Neuronal stem cell (in vitro differentiated cells): ENCODE data around the gene TMEM86B.

Experiments used
- DNase-seq: peaks from one replicate; pipeline ENCODE4 v3.0.0-alpha.2; 2013; ENCODE audit warnings: low spot score
- H2AFZ ChIP-seq: one replicate; pipeline ENCODE4 v1.6.1; 2013; ENCODE audit warnings: mild to moderate bottlenecking, low read length, inconsistent platforms
- H2AK5ac ChIP-seq: 2 replicates; pipeline ENCODE4 v1.6.1; 2013; ENCODE audit warnings: low read depth, mild to moderate bottlenecking, inconsistent platforms, low read length, moderate library complexity, mixed read lengths
- H2BK120ac ChIP-seq: 2 replicates; pipeline ENCODE4 v1.6.1; 2013; ENCODE audit warnings: low read depth, mild to moderate bottlenecking, inconsistent platforms, low read length, moderate library complexity, mixed read lengths
- H2BK12ac ChIP-seq: one replicate; pipeline ENCODE4 v1.6.1; 2013; ENCODE audit warnings: low read length, inconsistent platforms
- H2BK15ac ChIP-seq: 2 replicates; pipeline ENCODE4 v1.6.1; 2013; ENCODE audit warnings: mild to moderate bottlenecking, low read length, inconsistent platforms, mixed read lengths
- H2BK5ac ChIP-seq: one replicate; pipeline ENCODE4 v1.6.1; 2013; ENCODE audit warnings: inconsistent platforms, mild to moderate bottlenecking, low read length, moderate library complexity
- H3K14ac ChIP-seq: one replicate; pipeline ENCODE4 v1.6.1; 2013; ENCODE audit warnings: low read length, inconsistent platforms
- H3K18ac ChIP-seq: 2 replicates; pipeline ENCODE4 v1.6.1; 2013; ENCODE audit warnings: low read length, inconsistent platforms
- H3K23ac ChIP-seq: 2 replicates; pipeline ENCODE4 v1.6.1; 2013; ENCODE audit warnings: low read depth, mild to moderate bottlenecking, mixed read lengths, low read length, inconsistent platforms; ENCODE audit not compliant: poor library complexity
- H3K27ac ChIP-seq: replicated peaks from 3 replicates; pipeline ENCODE4 v1.5.1; 2013; ENCODE audit warnings: low read length, inconsistent platforms
- H3K27me3 ChIP-seq, 3 experiments: 2 replicates each; pipeline ENCODE4 v1.6.1; 2013; ENCODE audit warnings: low read length in 3 of 3, mild to moderate bottlenecking in 2 of 3, inconsistent platforms in 1 of 3, low read depth in 1 of 3, mixed read lengths in 1 of 3, moderate library complexity in 1 of 3; ENCODE audit not compliant: control insufficient read depth in 3 of 3, insufficient read depth in 3 of 3
- H3K36me3 ChIP-seq, 2 donors: replicated peaks in 1 of 2; 2 replicates each; pipeline ENCODE4 v1.6.1; 2013; ENCODE audit warnings: low read length in 2 of 2; ENCODE audit not compliant: control insufficient read depth in 2 of 2, insufficient read depth in 2 of 2
- H3K4ac ChIP-seq: 2 replicates; pipeline ENCODE4 v1.6.1; 2013; ENCODE audit warnings: inconsistent platforms, mild to moderate bottlenecking, low read length, moderate library complexity
- H3K4me1 ChIP-seq, 2 donors: 1 replicate in 1 of 2; 2 replicates in 1 of 2; pipeline ENCODE4 v1.6.1; 2013; ENCODE audit warnings: low read length in 2 of 2, low read depth in 1 of 2; ENCODE audit not compliant: control insufficient read depth in 2 of 2, insufficient read depth in 1 of 2
- H3K4me2 ChIP-seq: one replicate; pipeline ENCODE4 v1.6.1; 2013; ENCODE audit warnings: mild to moderate bottlenecking, low read length, inconsistent platforms; ENCODE audit not compliant: insufficient read depth, poor library complexity, severe bottlenecking
- H3K4me3 ChIP-seq, 2 donors: 2 replicates each; pipeline ENCODE4 v1.5.1; 2013; ENCODE audit warnings: low read length in 2 of 2, mild to moderate bottlenecking in 2 of 2, inconsistent platforms in 1 of 2, moderate library complexity in 1 of 2
- H3K79me1 ChIP-seq: one replicate; pipeline ENCODE4 v1.6.1; 2013; ENCODE audit warnings: low read depth, mild to moderate bottlenecking, inconsistent platforms, low read length, moderate library complexity
- H3K9ac ChIP-seq: one replicate; pipeline ENCODE4 v1.6.1; 2013; ENCODE audit warnings: mild to moderate bottlenecking, low read depth, low read length, inconsistent platforms; ENCODE audit not compliant: poor library complexity
- H3K9me3 ChIP-seq, 2 donors: replicated peaks in 1 of 2; 2 replicates each; pipeline versions ENCODE3 to v1.6.1; 2013; ENCODE audit warnings: low read length in 2 of 2, mild to moderate bottlenecking in 2 of 2, inconsistent platforms in 1 of 2, low read depth in 1 of 2, mixed read lengths in 1 of 2, moderate library complexity in 1 of 2; ENCODE audit not compliant: control insufficient read depth in 2 of 2, insufficient read depth in 1 of 2
- H4K8ac ChIP-seq: one replicate; pipeline ENCODE4 v1.6.1; 2013; ENCODE audit warnings: low read depth, mild to moderate bottlenecking, inconsistent platforms, low read length, moderate library complexity
- H4K91ac ChIP-seq: one replicate; pipeline ENCODE4 v1.6.1; 2013; ENCODE audit warnings: low read length, low read depth, mild to moderate bottlenecking, inconsistent platforms; ENCODE audit not compliant: poor library complexity
- WGBS, 2 donors: extraction: QIAGEN DNeasy Blood & Tissue Kit; methylation state at CpG; one replicate each; pipeline ENCODE4 v1.1.7; 2013; ENCODE audit warnings: missing lambda C conversion rate in 2 of 2, mixed read lengths in 1 of 2; ENCODE audit not compliant: insufficient read length in 2 of 2, insufficient replicate concordance in 1 of 2; ENCODE audit errors: extremely low coverage in 2 of 2; 5-methylcytosine and 5-hydroxymethylcytosine counted together

TMEM86B gene

DNA sequence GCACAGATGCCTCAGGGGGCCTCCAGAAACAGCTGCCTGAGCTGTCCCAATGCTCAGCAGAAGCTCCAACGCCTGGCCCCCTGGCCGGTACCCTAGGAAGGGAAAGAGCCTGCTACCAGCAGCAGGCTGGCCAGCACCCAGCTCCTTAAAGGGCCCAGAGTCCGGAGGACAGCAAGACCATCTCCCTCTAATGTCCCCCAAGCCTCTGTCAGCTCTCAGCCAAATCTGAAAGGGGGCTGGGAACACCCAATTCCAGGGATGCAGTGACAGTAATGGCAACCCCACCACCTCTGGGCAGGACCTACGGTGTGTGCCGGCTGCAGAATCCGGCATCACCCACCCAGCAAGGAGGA, 26.0 kb upstream of the TMEM86B start:
- Histone ChIP-seq H2BK5ac (peak overlapping the region; percentile 80), H3K23ac (peak overlapping the region; percentile 82), H4K91ac (no peak overlapping the region)

DNA sequence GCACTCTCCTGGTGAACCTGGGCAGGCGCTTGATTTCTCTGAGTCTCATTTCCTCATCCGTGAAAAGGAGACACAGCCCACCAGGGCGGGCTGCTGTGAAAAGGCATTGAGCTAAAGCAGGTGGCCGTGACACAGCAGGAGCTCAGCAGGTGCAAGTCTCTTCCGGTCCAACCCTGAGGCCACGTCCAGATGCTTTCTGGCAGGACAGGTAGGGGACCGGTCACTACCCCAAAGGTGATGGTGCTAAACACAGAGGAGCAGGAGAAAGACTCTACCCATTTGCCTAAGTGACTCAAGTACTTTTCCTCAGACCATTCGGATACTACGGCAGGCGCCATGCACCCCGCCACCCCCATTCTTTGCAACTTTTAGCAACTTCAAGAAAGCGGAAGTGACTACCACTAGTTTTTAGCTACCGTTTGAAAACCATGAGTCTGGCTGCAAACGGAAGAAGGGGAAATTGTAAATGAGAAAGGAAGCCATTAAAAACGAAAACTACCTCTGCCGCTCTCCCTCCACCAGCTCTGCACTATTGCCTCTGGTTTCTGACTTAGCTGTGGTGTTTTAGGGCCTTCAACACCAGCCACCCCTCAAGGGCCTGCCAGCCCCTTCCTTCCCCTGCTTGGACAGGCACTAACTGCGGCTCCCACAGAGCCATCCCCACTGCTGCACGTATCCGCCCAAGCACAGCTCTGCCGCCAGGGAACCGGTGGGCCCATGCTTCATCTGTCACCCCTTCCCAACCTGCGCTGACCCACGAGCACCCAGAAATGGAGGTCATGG, 25.5 kb upstream of the TMEM86B start:
- peaks cover 8 to 17% of the 10 kb centered on the region in 2 donors for H3K4me1 ChIP-seq
- no peak overlapping the region for H4K8ac ChIP-seq
- H3K27ac ChIP-seq = no peak overlapping the region
- H3K79me1 ChIP-seq = peaks cover 30% of the 10 kb centered on the region
- no peak for DNase-seq
- H2AK5ac ChIP-seq = peak overlapping the region; percentile 41
- peak overlapping the region; percentile 28 for H3K14ac ChIP-seq
- no peak overlapping the region for H2BK12ac ChIP-seq
- no peak overlapping the region for H3K18ac ChIP-seq
- H4K91ac ChIP-seq = no peak overlapping the region
- no peaks in the 10 kb centered on the region for H3K9me3 ChIP-seq
- H2AFZ ChIP-seq = no peak overlapping the region
- no peaks in the 10 kb centered on the region for H3K27me3 ChIP-seq
- no peak overlapping the region for H3K4me2 ChIP-seq
- H3K4me3 ChIP-seq = no peak overlapping the region
- peak overlapping the region; percentile 80 for H2BK5ac ChIP-seq
- H3K4ac ChIP-seq = no peak overlapping the region
- H3K36me3 ChIP-seq = peaks cover 3 to 34% of the 10 kb centered on the region in 2 donors
- H3K23ac ChIP-seq = peak overlapping the region; percentile 82
- H2BK120ac ChIP-seq = no peak overlapping the region
- H3K9ac ChIP-seq = peak overlapping the region; percentile 75
- WGBS, 2 donors = no CpG with 5 or more reads among the region's 23 CpGs
- no peak overlapping the region for H2BK15ac ChIP-seq

More for the DNA sequence above, 26.0 kb upstream of the TMEM86B start:
- Histone ChIP-seq H3K4ac (no peak overlapping the region), H4K8ac (no peak overlapping the region), H3K27me3 (no peaks in the 10 kb centered on the region), H2BK12ac (no peak overlapping the region), H3K9ac (peak overlapping the region; percentile 54), H2BK120ac (no peak overlapping the region), H3K4me2 (no peak overlapping the region), H2AK5ac (peak overlapping the region; percentile 41), H3K4me1 (peaks cover 8 to 17% of the 10 kb centered on the region in 2 donors), H3K79me1 (peaks cover 30% of the 10 kb centered on the region), H2AFZ (no peak overlapping the region), H3K18ac (no peak overlapping the region), H3K9me3 (no peaks in the 10 kb centered on the region), H2BK15ac (no peak overlapping the region), H3K36me3 (peaks cover 3 to 34% of the 10 kb centered on the region in 2 donors), H3K27ac (no peak overlapping the region), H3K14ac (no peak overlapping the region), H3K4me3 (no peak overlapping the region)
- WGBS, 2 donors = no CpG with 5 or more reads among the region's 6 CpGs
- no peak for DNase-seq

DNA sequence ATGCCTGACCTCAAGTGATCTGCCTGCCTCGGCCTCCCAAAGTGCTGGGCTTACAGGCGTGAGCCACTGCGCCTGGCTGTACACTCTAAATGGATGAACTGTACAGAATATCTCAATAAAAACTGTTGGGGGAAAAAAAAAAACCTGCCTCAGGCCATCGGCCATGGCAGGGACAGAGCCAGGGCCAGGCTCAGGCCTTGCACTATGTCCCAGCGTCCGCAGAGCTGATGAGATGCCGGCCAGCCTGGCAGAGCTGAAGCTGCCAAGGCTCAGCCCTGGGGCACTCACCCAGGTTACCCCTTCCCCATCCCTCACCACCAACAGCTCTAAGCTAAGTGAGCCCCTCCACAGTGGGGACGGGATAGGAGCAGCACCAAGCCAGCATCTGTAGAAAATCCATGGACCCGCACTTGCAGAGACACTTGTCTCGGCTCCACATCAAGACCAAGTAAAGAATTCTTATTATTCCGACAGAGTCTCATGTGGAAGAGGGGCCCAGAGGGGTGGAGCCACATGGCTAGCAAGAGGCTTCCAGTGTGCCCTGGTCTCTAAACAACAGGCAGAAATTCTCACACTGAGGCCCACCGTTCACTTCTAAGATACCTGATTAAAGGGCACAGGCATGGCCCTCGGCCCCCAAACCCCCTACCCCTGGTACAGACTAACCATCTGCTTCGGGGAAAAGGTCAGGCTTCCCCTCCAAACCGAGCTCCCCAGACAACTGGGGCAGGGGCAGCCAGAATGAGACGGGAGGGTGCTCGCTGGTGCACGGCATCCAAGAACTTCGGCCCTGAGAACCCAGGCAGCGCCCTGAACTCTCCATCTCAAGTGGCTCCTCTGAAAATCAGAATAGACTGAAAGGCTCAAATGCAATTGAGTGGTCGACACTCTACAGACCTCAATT, 24.4 kb upstream of the TMEM86B start:
- peaks cover 0 to 2% of the 10 kb centered on the region in 2 donors for H3K9me3 ChIP-seq
- no peak overlapping the region for H3K18ac ChIP-seq
- H2BK120ac ChIP-seq = no peak overlapping the region
- H3K4me1 ChIP-seq = peaks cover 8 to 17% of the 10 kb centered on the region in 2 donors
- no peak overlapping the region for H3K27ac ChIP-seq
- no peaks in the 10 kb centered on the region for H3K27me3 ChIP-seq
- H3K23ac ChIP-seq = no peak overlapping the region
- no CpG with 5 or more reads among the region's 21 CpGs for WGBS, 2 donors
- H2BK12ac ChIP-seq = no peak overlapping the region
- H2BK5ac ChIP-seq = no peak overlapping the region
- no peak overlapping the region for H4K91ac ChIP-seq
- H2BK15ac ChIP-seq = no peak overlapping the region
- no peak overlapping the region for H3K4me3 ChIP-seq
- H3K4me2 ChIP-seq = no peak overlapping the region
- DNase-seq = no peak
- H3K9ac ChIP-seq = no peak overlapping the region
- no peak overlapping the region for H2AK5ac ChIP-seq
- H3K79me1 ChIP-seq = peaks cover 39% of the 10 kb centered on the region
- no peak overlapping the region for H3K14ac ChIP-seq
- H4K8ac ChIP-seq = no peak overlapping the region
- H2AFZ ChIP-seq = no peak overlapping the region
- no peak overlapping the region for H3K4ac ChIP-seq
- peaks cover 3 to 39% of the 10 kb centered on the region in 2 donors for H3K36me3 ChIP-seq
